ENCODE data around the gene KRTAP5-3. TPM values are rescaled to one million over a fixed set of nuclear protein-coding genes. Genes with fewer than 3 reads are reported as not detected.
"Not testable (repeated sequence)": the region's sequence is repeated elsewhere in the genome, so short reads cannot be mapped to it uniquely, and the experiment has no call there.

The KRTAP5-3 gene
- total RNA-seq, 1 donor from 2014 or later: not detected

GRCh38 chr11:1597331-1597993 is 10.8 kb downstream of the KRTAP5-3 start:
- no peak overlapping the region for H3K4me3 Mint-ChIP-seq
- H3K4me1 Mint-ChIP-seq: peaks cover 20% of the 10 kb centered on the region
- H3K79me2 ChIP-seq (ENCODE audit: low read depth): no peaks in the 10 kb centered on the region
- H3K9ac ChIP-seq: no peak overlapping the region
- no peak overlapping the region for H3K27ac Mint-ChIP-seq
- H3F3A ChIP-seq (ENCODE audit: low read depth): peaks cover 9% of the 10 kb centered on the region
- no peaks in the 10 kb centered on the region for H3K9me3 ChIP-seq (ENCODE audit: low read depth)
- H3K27me3 ChIP-seq: peaks cover 79% of the 10 kb centered on the region
- no peak for DNase-seq (ENCODE audit: low spot score)
- peaks cover 24% of the 10 kb centered on the region for H3K27me3 Mint-ChIP-seq (ENCODE audit: insufficient read depth, low read depth)
- no peaks in the 10 kb centered on the region for H3K36me3 Mint-ChIP-seq
- no peak overlapping the region for H3K27ac ChIP-seq
- H3K4me2 ChIP-seq: no peak overlapping the region
- no peak overlapping the region for H3K4me3 ChIP-seq
- TF ChIP-seq, protein P1, sequence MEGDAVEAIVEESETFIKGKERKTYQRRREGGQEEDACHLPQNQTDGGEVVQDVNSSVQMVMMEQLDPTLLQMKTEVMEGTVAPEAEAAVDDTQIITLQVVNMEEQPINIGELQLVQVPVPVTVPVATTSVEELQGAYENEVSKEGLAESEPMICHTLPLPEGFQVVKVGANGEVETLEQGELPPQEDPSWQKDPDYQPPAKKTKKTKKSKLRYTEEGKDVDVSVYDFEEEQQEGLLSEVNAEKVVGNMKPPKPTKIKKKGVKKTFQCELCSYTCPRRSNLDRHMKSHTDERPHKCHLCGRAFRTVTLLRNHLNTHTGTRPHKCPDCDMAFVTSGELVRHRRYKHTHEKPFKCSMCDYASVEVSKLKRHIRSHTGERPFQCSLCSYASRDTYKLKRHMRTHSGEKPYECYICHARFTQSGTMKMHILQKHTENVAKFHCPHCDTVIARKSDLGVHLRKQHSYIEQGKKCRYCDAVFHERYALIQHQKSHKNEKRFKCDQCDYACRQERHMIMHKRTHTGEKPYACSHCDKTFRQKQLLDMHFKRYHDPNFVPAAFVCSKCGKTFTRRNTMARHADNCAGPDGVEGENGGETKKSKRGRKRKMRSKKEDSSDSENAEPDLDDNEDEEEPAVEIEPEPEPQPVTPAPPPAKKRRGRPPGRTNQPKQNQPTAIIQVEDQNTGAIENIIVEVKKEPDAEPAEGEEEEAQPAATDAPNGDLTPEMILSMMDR (IDR thresholded peaks at IDR 0.05): no peak
- TF ChIP-seq EZH2phosphoT487 (IDR thresholded peaks at IDR 0.05) (no peak), EZH2 (IDR thresholded peaks at IDR 0.05) (no peak)
- H2AFZ ChIP-seq (replicated peaks): no peak overlapping the region
- H4K20me1 ChIP-seq (ENCODE audit: low read depth): no peaks in the 10 kb centered on the region
- H3K9me3 Mint-ChIP-seq: peaks cover 3% of the 10 kb centered on the region
- H3K36me3 ChIP-seq: no peaks in the 10 kb centered on the region
- H3K4me1 ChIP-seq: no peaks in the 10 kb centered on the region

GRCh38 chr11:1596576-1597121 is 11.6 kb downstream of the KRTAP5-3 start:
- not testable (repeated sequence) for H3K79me2 ChIP-seq (ENCODE audit: low read depth); H4K20me1 ChIP-seq (ENCODE audit: low read depth); H3F3A ChIP-seq (ENCODE audit: low read depth); H3K4me3 ChIP-seq; H3K4me2 ChIP-seq; H3K36me3 ChIP-seq; H3K9me3 ChIP-seq (ENCODE audit: low read depth); H3K36me3 Mint-ChIP-seq; H3K27ac Mint-ChIP-seq; H3K9me3 Mint-ChIP-seq; H3K9ac ChIP-seq; H3K4me1 ChIP-seq; H3K27ac ChIP-seq; DNase-seq (ENCODE audit: low spot score)
- Mint-ChIP-seq H3K4me3 (peak overlapping the region; percentile 31), H3K27me3 (ENCODE audit: insufficient read depth, low read depth) (peaks cover 23% of the 10 kb centered on the region), H3K4me1 (peaks cover 20% of the 10 kb centered on the region)
- Histone ChIP-seq H3K27me3 (peaks cover 83% of the 10 kb centered on the region), H2AFZ (replicated peaks) (peak overlapping the region; percentile 34)

DNA sequence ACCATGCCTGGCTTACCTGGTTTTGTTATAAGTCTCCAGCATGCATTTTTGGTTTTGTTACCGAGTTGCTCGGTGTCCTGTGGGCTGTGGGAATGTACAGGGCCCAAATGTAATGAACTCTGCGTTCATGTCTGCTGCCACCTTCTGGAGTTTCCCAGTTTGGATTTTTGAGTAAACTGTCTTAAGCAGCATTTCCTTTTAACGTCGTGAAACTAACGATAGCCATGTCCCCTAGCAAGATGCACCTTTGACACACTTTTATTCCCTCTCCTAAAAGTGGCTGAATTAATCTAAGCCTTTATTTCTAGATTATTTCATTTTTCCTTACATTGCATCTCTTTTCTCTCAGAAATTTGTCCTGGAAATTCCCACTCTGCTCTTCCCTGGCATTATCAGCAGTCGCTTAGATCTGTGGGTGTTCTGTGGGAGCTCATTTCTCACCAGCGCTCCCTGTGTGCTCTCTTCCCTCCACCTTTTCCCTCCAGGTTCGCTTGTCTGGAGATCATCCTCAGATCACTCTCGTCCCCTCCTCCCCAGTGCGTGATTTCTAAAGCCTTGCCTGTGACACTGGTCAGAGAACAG is 12.2 kb downstream of the KRTAP5-3 start:
- DNase-seq (ENCODE audit: low spot score); H4K20me1 ChIP-seq (ENCODE audit: low read depth); H3K4me3 ChIP-seq; H3K9me3 Mint-ChIP-seq; H3K36me3 ChIP-seq; H3F3A ChIP-seq (ENCODE audit: low read depth); H3K27ac ChIP-seq; H3K9ac ChIP-seq; H3K36me3 Mint-ChIP-seq; H3K79me2 ChIP-seq (ENCODE audit: low read depth); H3K27ac Mint-ChIP-seq; H3K4me1 ChIP-seq; H3K4me2 ChIP-seq; H3K9me3 ChIP-seq (ENCODE audit: low read depth): not testable (repeated sequence)
- Histone ChIP-seq H3K27me3 (peaks cover 86% of the 10 kb centered on the region), H2AFZ (replicated peaks) (peak overlapping the region; percentile 34)
- peaks cover 23% of the 10 kb centered on the region for H3K27me3 Mint-ChIP-seq (ENCODE audit: insufficient read depth, low read depth)
- H3K4me1 Mint-ChIP-seq: peaks cover 20% of the 10 kb centered on the region
- H3K4me3 Mint-ChIP-seq: peak overlapping the region; percentile 31

DNA sequence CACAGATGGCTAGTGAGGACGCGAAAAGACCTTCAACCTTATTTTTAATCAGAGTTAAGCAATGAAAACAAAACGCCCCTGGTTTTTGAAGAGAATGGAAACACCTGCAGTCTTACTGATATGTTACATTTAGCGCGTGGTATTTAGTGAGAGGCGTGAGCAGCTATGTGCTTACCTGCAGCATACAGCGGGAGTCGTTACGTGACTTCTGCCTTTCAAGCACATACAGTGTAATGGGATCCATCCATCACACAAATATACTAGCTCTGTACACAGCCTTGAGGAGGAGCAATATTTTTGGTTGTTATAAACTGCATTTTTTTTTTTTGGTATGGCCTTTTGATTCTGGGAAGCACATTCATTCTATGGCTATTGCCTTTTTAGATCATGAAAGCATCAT is 15.6 kb downstream of the KRTAP5-3 start:
- H3K79me2 ChIP-seq (ENCODE audit: low read depth): no peaks in the 10 kb centered on the region
- no peak overlapping the region for H3K4me2 ChIP-seq
- no peak overlapping the region for H3K4me3 ChIP-seq
- H3K27me3 Mint-ChIP-seq (ENCODE audit: insufficient read depth, low read depth): peaks cover 30% of the 10 kb centered on the region
- H3K4me3 Mint-ChIP-seq: no peak overlapping the region
- H4K20me1 ChIP-seq (ENCODE audit: low read depth): no peaks in the 10 kb centered on the region
- H3K4me1 Mint-ChIP-seq: peaks cover 16% of the 10 kb centered on the region
- H3K9ac ChIP-seq: no peak overlapping the region
- no peak overlapping the region for H3K27ac ChIP-seq
- peaks cover 9% of the 10 kb centered on the region for H3F3A ChIP-seq (ENCODE audit: low read depth)
- H3K36me3 Mint-ChIP-seq: no peaks in the 10 kb centered on the region
- no peak for TF ChIP-seq EZH2phosphoT487 (IDR thresholded peaks at IDR 0.05)
- TF ChIP-seq, protein P1 (IDR thresholded peaks at IDR 0.05): no peak
- no peak for TF ChIP-seq EZH2 (IDR thresholded peaks at IDR 0.05)
- no peak for DNase-seq (ENCODE audit: low spot score)
- no peaks in the 10 kb centered on the region for H3K36me3 ChIP-seq
- no peaks in the 10 kb centered on the region for H3K9me3 Mint-ChIP-seq
- peaks cover 88% of the 10 kb centered on the region for H3K27me3 ChIP-seq
- no peaks in the 10 kb centered on the region for H3K9me3 ChIP-seq (ENCODE audit: low read depth)
- no peak overlapping the region for H3K27ac Mint-ChIP-seq
- H2AFZ ChIP-seq (replicated peaks): no peak overlapping the region
- H3K4me1 ChIP-seq: no peaks in the 10 kb centered on the region
